GM18526 (cell line): Measurements from ENCODE around the gene TEX9.

ENCODE experiments used
- POLR2A ChIP-seq: IDR thresholded peaks from 3 replicates; pipeline ENCODE4 v1.6.1; 2011; ENCODE audit not compliant: insufficient read length; ENCODE audit errors: extremely low read depth

Gene TEX9

DNA sequence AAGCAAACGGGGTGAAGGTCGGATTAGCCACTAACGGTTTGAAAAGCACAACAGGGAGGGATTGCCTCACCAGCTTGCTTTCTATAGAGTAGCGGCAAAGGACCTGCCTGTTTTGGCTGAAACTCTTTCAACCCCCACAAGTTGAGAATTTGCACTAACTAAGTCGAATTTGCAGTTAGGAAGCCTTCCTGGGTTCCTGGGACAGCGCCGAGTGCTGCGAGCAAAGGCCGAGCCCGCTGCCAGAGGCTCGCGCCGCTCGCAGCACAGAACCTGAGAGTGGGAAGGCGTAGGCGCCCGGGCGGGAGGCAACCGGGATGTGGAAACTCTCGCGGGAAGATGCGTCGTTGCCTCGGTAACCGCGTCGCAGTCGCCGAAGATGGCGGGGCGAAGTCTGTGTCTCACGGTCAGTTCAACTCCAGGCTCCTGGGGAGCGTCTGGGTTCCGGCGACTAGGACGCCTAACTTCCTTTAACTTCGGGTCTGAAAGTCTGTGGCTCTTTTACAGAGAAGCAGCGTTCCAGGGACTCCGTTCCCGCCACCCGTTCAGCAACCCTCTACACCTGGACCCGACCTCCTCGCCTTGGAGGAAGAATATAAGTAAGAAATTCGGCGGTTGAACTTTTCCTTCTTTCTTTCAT lies at the start of gene TEX9:
TEX9 (plus strand) TSS at position 352 of the 637 bp plus-strand sequence; CDS start at position 377, 25 bp downstream.
- TF ChIP-seq POLR2A, result peak; percentile 96

DNA sequence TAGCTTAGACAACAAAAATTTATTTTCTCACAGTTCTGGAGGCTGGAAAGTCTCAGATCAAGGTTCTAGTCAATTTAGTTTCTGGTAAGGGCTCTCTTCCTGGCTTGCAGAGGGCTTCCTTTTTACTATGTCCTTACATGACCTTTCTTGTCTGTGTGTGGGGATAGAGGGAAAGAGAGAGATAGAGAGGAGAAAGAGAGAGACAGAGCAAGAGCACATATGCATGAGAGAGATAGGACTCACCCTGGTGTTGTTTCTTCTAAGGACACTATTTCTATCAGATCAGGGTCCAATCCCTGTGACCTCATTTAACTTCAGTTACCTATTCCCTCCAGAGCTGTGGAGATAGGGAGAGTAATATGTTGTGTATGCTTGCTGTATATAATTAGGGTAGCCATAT lies 44.9 kb upstream of the TEX9 start:
- TF ChIP-seq POLR2A, result no peak

DNA sequence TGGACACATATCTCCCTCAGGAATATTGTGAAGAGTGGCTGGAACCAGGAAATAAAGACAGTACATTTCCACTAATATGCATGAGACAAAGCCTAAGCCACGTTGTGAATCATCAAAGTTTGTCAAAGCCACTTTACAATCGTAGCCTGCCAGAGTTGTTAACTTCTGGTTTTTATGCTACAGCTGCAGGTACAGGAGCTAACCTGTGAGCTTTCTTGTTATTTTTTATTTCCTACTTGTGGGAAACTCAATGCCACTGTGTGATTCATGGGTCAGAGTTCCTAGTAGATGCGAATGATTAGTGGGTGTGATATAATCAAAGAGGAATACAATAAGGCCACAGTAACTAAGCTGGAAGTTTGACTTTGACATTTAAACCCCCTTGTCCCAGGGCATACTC lies 44.4 kb upstream of the TEX9 start:
- no peak for TF ChIP-seq POLR2A

GRCh38 chr15:56322444-56322843 lies 42.8 kb upstream of the TEX9 start:
- no peak for TF ChIP-seq POLR2A

DNA sequence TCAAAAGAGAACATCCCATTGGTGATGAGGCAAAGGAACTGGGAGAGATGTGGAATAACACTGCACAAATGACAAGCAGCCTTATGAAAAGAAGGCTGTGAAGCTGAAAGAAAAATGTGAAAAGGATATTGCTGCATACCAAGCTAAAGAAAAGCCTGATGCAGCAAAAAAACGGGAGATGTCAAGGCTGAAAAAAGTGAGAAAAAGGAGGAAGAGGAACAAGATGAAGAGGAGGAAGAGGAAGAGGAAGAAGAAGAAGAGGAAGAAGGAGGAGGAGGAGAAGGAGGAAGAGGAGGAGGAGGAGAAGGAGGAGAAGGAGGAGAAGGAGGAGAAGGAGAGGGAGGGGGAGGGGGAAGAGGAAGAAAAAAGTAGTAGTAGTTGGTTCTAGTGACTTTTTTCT lies 41.8 kb upstream of the TEX9 start:
- no peak for TF ChIP-seq POLR2A

DNA sequence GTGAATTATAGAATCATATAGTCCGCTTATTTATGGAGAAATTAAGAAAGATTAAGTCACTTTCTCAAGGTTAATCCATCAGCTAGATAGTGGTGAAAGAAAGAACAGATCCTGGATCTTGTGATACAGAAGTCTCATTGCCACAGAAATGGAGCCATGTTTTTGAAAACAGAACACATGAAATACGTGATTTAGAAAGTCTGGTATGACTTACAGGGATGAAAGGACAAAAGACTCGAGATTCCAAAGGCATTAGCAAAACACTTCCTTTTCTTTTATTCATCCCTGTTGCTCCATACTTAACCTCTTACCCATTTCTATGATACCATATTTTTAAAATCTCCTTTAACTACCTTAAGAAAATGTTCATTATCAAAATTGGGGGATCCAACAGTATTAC lies 40.0 kb upstream of the TEX9 start:
- no peak for TF ChIP-seq POLR2A

GRCh38 chr15:56327721-56328502 lies 37.3 kb upstream of the TEX9 start:
- no peak for TF ChIP-seq POLR2A

- no peak for TF ChIP-seq POLR2A
Observed at GRCh38 chr15:56337084-56337725, 28.0 kb upstream of the TEX9 start.

GRCh38 chr15:56339594-56339993 lies 25.6 kb upstream of the TEX9 start:
- TF ChIP-seq POLR2A, result no peak

DNA sequence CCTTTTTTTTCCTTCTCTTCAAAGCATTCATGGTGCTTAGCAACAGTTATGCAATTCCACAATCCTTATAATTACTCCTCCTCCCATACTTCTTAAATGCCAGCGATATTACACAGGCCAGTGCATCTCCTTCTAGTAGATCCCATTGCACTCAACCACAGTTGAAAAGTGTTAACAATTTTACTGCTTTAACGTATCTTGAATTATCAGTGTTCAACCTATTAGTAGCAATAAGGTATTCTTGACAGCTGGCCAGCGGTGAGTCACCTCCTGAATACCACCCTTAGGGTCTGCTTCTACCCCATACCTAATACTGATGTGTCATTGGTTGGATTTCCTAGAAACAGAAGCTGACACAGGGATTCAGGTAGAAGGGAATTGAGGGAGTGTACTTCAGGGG lies 24.0 kb upstream of the TEX9 start:
- no peak for TF ChIP-seq POLR2A

DNA sequence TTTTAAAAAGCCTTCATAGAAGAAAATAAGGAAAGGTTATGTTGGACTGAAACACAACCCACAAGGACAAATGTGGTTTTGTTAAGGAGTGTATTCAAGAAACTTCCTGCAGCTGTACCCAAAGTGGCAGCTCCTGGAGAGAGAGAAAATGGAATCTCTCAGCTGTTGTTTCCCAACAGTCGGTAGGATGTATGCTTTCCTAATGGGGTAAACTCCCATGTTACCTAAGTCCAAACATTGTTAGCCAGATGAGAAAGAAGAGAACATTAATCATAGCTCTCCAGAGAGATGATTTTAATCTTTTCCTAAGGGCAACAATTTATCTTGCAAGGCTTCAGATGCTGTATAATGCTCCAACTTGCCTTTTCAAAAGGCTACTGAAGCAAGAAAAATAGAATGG lies 22.6 kb upstream of the TEX9 start:
- TF ChIP-seq POLR2A, result no peak

DNA sequence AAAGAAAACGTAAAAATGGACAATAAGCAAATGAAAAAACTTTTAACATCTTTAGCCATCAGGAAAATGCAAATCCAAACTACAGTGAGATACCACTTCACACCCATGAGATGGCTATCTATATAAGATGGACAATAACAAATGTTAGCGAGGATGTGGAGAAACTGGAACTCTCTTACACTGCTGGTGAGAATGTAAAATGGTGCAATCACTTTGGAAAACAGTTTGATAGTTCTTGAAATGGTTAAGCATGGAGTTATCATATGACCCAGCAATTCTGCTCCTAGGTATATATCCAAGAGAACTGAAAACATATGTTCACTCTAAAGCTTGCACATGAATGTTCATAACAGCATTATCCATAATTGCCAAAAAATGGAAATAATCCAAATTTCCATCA lies 21.3 kb upstream of the TEX9 start:
- no peak for TF ChIP-seq POLR2A

GRCh38 chr15:56344336-56344735 lies 20.9 kb upstream of the TEX9 start:
- no peak for TF ChIP-seq POLR2A

DNA sequence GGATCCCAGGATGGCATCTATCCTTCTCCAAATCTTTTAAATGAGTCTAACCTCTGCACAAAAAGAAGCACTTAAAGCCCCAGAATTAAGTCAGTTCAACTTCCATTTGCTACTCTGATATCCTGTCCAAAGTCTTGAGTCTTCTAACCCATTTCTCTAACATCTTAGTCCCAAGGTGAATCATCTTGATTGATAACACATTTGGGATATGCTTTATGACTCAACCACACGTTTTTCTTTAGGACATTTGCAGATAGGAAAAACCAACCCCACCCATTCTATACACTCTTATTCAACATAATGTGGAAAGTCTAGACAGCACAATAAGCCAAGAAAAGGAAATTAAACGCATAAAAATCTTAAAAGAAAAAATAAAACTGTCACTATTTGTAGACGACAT lies 18.8 kb upstream of the TEX9 start:
- TF ChIP-seq POLR2A, result no peak

GRCh38 chr15:56349554-56349953 lies 15.7 kb upstream of the TEX9 start:
- no peak for TF ChIP-seq POLR2A

DNA sequence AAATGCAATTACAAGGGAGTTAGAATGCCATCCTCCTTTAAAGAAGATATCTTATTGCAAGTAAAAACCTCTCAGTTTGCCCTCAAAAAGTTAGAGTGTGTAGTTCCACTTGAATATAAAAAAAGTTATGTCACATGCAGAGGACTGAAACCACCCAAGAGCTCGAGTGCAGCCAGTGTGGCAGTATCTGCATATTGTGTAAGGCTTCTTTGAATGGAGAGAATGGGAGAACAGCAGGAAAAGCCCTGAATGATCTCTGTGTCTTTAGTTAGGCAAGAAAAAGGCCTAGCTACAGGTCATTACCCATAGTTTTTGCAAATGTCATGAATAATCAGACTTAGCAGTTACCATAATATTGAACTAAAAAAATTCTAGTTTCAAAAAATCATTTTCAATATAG lies 13.9 kb upstream of the TEX9 start:
- TF ChIP-seq POLR2A, result no peak
